WTC11 (cell line): Measurements from ENCODE around the gene RCL1.

Experiments
- ATF2 ChIP-seq: sonication (generic); formaldehyde crosslinking; IDR thresholded peaks from 2 replicates; pipeline ENCODE4 v1.8.1; 2022; ENCODE audit warnings: low read depth, missing genetic modification reagents, borderline replicate concordance
- CTCF ChIP-seq: fragments of 200-600 bp; IDR thresholded peaks from 2 replicates; pipeline ENCODE4 v1.8.0; 2022; ENCODE audit warnings: antibody characterized with exemption
- JAZF1 ChIP-seq: fragments of 250-450 bp; sonication (Bioruptor Pico); IDR thresholded peaks from 2 replicates; pipeline ENCODE4 v1.9.0; 2021; ENCODE audit warnings: moderate library complexity, mild to moderate bottlenecking, inconsistent platforms
- NFYB ChIP-seq: sonication (generic); formaldehyde crosslinking; conservative IDR thresholded peaks from 2 replicates; pipeline ENCODE4 v1.8.0; 2022; ENCODE audit warnings: low read depth, missing genetic modification reagents
- NR1H2 ChIP-seq: sonication (generic); formaldehyde crosslinking; IDR thresholded peaks from 2 replicates; pipeline ENCODE4 v1.9.0; 2021; ENCODE audit warnings: mild to moderate bottlenecking, moderate library complexity, missing genetic modification reagents
- SP1 ChIP-seq: sonication (generic); formaldehyde crosslinking; conservative IDR thresholded peaks from 2 replicates; pipeline ENCODE4 v1.8.1; 2022; ENCODE audit warnings: missing genetic modification reagents
- TCF7 ChIP-seq: sonication (generic); formaldehyde crosslinking; IDR thresholded peaks from 2 replicates; pipeline ENCODE4 v1.8.0; 2022; ENCODE audit warnings: mild to moderate bottlenecking, low read depth, missing genetic modification reagents, moderate library complexity
- USF2 ChIP-seq: sonication (generic); formaldehyde crosslinking; IDR thresholded peaks from 2 replicates; pipeline ENCODE4 v1.8.1; 2023; ENCODE audit warnings: mild to moderate bottlenecking, missing genetic modification reagents, moderate library complexity
- ZNF232 ChIP-seq: sonication (generic); formaldehyde crosslinking; IDR thresholded peaks from 2 replicates; pipeline ENCODE4 v1.8.0; 2022; ENCODE audit warnings: mild to moderate bottlenecking, missing genetic modification reagents
- ZNF263 ChIP-seq: sonication (generic); formaldehyde crosslinking; IDR thresholded peaks from 2 replicates; pipeline ENCODE4 v1.8.1; 2022; ENCODE audit warnings: low read depth, mild to moderate bottlenecking, moderate library complexity, missing genetic modification reagents
- ZNF423 ChIP-seq: fragments of 250-450 bp; sonication (Bioruptor Pico); IDR thresholded peaks from 2 replicates; pipeline ENCODE4 v2.1.2; 2022; ENCODE audit warnings: mild to moderate bottlenecking, moderate library complexity
- TF ChIP-seq, protein P1 (sequence below): sonication (generic); formaldehyde crosslinking; IDR thresholded peaks from 2 replicates; pipeline ENCODE4 v1.8.0; 2023; ENCODE audit warnings: missing genetic modification reagents, mild to moderate bottlenecking, borderline replicate concordance
- TF ChIP-seq, protein P2 (sequence below): fragments of 250-450 bp; sonication (Bioruptor Pico); IDR thresholded peaks from 2 replicates; pipeline ENCODE4 v1.9.0; 2021; ENCODE audit warnings: mild to moderate bottlenecking, borderline replicate concordance
- TF ChIP-seq, protein P3 (sequence below): fragments of 250-450 bp; sonication (Bioruptor Pico); IDR thresholded peaks from 2 replicates; pipeline ENCODE4 v1.8.0; 2021; ENCODE audit warnings: mild to moderate bottlenecking

GRCh38 chr9:4804531-4805016, 11.8 kb downstream of the RCL1 start:
- no peak for TF ChIP-seq CTCF
- no peak for TF ChIP-seq JAZF1 (CRISPR knock-in tag)
- TF ChIP-seq, protein P1, sequence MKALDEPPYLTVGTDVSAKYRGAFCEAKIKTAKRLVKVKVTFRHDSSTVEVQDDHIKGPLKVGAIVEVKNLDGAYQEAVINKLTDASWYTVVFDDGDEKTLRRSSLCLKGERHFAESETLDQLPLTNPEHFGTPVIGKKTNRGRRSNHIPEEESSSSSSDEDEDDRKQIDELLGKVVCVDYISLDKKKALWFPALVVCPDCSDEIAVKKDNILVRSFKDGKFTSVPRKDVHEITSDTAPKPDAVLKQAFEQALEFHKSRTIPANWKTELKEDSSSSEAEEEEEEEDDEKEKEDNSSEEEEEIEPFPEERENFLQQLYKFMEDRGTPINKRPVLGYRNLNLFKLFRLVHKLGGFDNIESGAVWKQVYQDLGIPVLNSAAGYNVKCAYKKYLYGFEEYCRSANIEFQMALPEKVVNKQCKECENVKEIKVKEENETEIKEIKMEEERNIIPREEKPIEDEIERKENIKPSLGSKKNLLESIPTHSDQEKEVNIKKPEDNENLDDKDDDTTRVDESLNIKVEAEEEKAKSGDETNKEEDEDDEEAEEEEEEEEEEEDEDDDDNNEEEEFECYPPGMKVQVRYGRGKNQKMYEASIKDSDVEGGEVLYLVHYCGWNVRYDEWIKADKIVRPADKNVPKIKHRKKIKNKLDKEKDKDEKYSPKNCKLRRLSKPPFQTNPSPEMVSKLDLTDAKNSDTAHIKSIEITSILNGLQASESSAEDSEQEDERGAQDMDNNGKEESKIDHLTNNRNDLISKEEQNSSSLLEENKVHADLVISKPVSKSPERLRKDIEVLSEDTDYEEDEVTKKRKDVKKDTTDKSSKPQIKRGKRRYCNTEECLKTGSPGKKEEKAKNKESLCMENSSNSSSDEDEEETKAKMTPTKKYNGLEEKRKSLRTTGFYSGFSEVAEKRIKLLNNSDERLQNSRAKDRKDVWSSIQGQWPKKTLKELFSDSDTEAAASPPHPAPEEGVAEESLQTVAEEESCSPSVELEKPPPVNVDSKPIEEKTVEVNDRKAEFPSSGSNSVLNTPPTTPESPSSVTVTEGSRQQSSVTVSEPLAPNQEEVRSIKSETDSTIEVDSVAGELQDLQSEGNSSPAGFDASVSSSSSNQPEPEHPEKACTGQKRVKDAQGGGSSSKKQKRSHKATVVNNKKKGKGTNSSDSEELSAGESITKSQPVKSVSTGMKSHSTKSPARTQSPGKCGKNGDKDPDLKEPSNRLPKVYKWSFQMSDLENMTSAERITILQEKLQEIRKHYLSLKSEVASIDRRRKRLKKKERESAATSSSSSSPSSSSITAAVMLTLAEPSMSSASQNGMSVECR (CRISPR knock-in tag) = no peak
- TF ChIP-seq, protein P2, sequence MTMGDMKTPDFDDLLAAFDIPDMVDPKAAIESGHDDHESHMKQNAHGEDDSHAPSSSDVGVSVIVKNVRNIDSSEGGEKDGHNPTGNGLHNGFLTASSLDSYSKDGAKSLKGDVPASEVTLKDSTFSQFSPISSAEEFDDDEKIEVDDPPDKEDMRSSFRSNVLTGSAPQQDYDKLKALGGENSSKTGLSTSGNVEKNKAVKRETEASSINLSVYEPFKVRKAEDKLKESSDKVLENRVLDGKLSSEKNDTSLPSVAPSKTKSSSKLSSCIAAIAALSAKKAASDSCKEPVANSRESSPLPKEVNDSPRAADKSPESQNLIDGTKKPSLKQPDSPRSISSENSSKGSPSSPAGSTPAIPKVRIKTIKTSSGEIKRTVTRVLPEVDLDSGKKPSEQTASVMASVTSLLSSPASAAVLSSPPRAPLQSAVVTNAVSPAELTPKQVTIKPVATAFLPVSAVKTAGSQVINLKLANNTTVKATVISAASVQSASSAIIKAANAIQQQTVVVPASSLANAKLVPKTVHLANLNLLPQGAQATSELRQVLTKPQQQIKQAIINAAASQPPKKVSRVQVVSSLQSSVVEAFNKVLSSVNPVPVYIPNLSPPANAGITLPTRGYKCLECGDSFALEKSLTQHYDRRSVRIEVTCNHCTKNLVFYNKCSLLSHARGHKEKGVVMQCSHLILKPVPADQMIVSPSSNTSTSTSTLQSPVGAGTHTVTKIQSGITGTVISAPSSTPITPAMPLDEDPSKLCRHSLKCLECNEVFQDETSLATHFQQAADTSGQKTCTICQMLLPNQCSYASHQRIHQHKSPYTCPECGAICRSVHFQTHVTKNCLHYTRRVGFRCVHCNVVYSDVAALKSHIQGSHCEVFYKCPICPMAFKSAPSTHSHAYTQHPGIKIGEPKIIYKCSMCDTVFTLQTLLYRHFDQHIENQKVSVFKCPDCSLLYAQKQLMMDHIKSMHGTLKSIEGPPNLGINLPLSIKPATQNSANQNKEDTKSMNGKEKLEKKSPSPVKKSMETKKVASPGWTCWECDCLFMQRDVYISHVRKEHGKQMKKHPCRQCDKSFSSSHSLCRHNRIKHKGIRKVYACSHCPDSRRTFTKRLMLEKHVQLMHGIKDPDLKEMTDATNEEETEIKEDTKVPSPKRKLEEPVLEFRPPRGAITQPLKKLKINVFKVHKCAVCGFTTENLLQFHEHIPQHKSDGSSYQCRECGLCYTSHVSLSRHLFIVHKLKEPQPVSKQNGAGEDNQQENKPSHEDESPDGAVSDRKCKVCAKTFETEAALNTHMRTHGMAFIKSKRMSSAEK (CRISPR knock-in tag) = no peak
- TF ChIP-seq, protein P3, sequence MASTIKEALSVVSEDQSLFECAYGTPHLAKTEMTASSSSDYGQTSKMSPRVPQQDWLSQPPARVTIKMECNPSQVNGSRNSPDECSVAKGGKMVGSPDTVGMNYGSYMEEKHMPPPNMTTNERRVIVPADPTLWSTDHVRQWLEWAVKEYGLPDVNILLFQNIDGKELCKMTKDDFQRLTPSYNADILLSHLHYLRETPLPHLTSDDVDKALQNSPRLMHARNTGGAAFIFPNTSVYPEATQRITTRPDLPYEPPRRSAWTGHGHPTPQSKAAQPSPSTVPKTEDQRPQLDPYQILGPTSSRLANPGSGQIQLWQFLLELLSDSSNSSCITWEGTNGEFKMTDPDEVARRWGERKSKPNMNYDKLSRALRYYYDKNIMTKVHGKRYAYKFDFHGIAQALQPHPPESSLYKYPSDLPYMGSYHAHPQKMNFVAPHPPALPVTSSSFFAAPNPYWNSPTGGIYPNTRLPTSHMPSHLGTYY = no peak
- no peak for TF ChIP-seq ZNF423
- no peak for TF ChIP-seq TCF7 (CRISPR knock-in tag)
- no peak for TF ChIP-seq ZNF232
- TF ChIP-seq NR1H2 (CRISPR knock-in tag) = no peak
- TF ChIP-seq ZNF263 (CRISPR knock-in tag) = no peak
- TF ChIP-seq NFYB = no peak
- TF ChIP-seq ATF2 (CRISPR knock-in tag) = no peak
- no peak for TF ChIP-seq SP1
- no peak for TF ChIP-seq USF2 (CRISPR knock-in tag)
